Measurements from ENCODE around the gene TBKBP1.
A peak's percentile ranks its signal among the peaks of the same experiment; 100 is the strongest.
"Not testable (repeated sequence)": the region's sequence is repeated elsewhere in the genome, so short reads cannot be mapped to it uniquely, and the experiment has no call there.

The TBKBP1 gene

DNA sequence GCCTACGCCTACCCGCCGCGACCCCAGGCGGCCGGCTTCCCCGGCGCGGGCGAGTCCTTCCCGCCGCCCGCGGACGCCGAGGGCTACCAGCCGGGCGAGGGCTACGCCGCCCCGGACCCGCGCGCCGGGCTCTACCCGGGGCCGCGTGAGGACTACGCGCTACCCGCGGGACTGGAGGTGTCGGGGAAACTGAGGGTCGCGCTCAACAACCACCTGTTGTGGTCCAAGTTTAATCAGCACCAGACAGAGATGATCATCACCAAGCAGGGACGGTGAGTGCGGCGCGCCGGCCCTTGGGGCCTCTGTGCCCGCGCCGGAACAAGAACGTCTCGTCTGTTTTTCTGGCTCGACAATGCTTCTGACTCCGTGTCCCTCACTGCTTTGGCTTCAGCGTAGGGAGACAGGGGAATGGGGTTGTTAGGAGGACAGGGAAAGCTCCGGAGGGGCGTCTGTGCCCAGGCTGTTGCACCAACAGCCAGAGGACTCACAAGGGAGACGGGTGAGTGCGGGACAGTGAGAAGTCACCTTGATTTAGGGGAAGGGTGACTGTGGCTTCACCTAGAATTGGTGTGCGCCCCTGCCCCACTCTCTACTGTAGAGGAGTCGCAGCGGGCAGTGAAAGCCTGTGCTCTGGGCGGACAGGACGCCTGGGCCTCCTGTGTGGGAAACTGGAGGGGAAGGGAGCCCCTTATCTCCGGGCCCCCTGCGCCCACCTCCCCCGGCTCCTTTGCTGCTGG lies 39.9 kb downstream of the TBKBP1 start:
- DNase-seq, result no peak

- DNase-seq, result no peak
These were observed 41.1 kb downstream of the TBKBP1 start for GRCh38 chr17:47735139-47735464.

DNA sequence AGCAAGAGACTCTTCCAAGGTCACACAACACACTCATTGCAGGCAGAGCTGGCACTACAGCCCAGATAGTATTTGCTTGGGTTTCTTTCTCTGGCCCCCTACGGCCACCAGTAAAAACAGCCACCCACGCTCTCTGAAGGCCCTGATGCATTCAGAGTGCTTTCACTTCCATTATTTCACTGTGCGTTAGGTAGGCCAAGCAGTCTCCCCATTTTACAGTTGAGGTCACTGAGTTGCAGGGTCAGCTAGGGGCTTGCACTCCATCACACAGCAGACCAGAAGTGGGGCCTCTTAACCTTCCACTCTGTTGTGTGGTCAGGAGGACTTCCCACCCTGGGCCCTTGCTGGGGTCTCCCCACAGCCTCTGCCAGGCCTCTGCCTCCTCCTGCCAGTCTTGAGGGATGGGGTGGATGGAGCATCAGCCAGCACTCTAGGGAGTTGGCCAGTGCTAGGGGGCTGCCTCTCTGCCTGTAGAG lies 41.6 kb downstream of the TBKBP1 start:
- no peak for DNase-seq

DNA sequence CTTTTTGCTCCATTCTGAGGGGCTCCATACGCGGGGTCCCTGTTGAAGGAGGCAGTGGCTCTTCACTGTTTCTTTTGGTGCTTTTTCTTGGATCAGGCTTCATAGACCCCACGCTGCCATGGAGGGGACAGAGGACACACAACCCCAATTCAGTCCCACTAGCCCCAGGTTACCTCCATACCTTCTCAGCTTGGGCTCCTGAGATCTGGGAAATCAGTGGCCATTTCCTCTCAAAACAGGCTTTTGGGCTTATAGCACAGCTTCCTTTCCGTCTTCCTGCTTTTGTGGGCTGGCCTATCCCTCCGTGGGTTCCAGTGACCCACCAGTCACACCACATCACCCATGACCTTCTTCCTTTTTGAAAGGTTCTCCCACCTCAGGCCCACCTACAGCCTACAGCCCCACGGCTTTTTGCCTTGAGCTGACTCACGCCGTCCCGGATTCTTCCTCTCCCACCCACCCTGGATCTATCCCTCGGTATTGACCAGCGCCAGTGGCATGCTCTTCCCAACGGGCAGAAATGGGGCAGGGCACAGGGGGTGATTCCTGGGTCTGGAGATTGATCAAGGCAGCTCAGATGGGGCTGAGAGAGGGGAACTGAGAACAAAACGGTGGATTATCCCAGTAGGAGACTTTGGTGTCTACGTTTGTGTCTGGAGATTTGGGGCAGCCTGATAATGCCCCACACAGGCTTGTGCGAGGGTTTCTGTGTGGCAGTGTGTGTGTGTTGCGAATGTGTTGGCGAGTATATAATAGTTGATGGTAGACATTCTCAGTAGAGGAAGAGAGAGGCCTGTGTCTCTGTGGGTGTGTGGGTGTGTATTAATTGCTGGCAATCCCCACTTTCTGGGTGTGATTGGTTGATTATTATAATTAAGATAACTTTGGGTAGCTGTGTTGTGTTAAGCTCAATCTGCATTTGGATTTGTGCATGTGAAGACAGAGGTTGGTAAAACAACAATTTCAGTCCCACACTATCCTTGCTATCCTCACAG lies 42.8 kb downstream of the TBKBP1 start:
- DNase-seq, result no peak

GRCh38 chr17:47738178-47738577 lies 44.2 kb downstream of the TBKBP1 start:
- DNase-seq, result no peak

GRCh38 chr17:47739150-47739549 lies 45.2 kb downstream of the TBKBP1 start:
- DNase-seq, result no peak

GRCh38 chr17:47739945-47740344 lies 46.0 kb downstream of the TBKBP1 start:
- DNase-seq, result not testable (repeated sequence)

DNA sequence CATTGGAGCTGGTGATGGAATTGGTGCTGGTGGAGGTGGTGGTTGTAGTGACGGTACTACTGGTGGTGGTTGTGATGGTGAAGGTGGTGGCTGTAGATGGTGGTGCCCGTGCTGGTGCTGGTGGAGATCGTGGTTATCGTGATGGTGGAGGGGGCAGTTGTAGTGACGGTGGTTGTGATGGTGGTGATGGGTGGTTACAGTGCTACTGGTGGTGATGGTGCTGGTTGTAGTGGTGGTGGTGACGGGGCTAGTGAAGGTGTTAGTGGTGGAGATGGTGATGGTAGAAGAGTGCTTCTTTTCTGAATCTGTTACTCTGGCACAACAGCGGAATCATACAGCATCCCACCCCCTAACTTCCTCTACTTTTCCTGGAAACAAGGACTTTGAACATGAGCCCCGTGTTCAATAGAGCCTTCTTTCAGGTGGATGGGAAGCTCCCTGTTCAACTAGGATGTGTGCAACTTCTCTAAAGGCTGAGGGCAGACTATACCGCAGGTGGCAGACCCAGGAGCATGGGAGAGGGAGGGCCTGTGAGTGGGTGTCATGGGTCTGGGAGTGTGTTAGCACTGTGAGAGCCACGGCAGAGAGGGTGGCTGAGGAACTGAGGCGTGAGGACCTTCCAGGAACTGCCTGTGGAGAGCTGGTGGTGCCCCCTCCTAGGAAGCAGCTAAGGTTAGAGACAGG lies 47.3 kb downstream of the TBKBP1 start:
- peak; percentile 65 for DNase-seq

DNA sequence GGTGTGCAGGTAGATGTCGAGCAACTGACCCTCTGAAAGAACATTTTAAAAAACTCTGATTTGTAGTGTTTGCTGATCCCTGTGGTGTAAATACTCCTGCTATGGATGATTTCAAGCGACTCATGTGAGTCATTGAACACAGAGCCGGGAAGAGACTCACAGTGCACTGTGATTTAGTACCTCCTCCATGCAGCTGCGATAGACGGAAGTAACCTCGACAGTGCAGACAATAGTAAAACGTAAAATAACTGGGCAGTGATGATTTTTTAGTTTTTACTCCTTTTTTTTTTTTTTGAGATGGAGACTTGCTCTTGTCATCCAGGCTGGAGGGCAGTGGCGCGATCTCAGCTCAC lies 47.8 kb downstream of the TBKBP1 start:
- DNase-seq, result no peak

GRCh38 chr17:47742319-47743181 lies 48.6 kb downstream of the TBKBP1 start:
- peak; percentile 53 for DNase-seq

- DNase-seq, result no peak
These were observed 50.4 kb downstream of the TBKBP1 start for GRCh38 chr17:47744168-47745036.

- no peak for DNase-seq
These were observed 51.0 kb downstream of the TBKBP1 start for GRCh38 chr17:47745037-47745380.

DNA sequence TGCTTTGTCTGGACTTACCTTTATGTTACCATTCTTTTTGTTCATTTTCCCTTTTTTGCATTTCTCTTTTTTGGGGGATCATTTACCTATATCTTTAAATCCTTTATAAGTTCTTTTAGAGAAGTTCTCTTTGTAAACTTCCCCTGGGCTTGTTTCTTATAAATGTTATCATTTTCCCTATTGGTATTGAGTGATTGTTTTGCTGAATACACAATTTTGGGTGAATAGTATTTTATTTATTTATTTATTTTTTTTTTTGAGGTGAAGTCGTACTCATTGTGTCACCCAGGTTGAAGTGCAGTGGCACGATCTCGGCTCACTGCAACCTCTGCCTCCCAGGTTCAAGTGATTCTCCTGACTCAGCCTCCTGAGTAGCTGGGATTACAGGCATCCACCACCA lies 57.5 kb downstream of the TBKBP1 start:
- DNase-seq, result no peak

GRCh38 chr17:47757386-47757785 lies 63.4 kb downstream of the TBKBP1 start:
- no peak for DNase-seq

DNA sequence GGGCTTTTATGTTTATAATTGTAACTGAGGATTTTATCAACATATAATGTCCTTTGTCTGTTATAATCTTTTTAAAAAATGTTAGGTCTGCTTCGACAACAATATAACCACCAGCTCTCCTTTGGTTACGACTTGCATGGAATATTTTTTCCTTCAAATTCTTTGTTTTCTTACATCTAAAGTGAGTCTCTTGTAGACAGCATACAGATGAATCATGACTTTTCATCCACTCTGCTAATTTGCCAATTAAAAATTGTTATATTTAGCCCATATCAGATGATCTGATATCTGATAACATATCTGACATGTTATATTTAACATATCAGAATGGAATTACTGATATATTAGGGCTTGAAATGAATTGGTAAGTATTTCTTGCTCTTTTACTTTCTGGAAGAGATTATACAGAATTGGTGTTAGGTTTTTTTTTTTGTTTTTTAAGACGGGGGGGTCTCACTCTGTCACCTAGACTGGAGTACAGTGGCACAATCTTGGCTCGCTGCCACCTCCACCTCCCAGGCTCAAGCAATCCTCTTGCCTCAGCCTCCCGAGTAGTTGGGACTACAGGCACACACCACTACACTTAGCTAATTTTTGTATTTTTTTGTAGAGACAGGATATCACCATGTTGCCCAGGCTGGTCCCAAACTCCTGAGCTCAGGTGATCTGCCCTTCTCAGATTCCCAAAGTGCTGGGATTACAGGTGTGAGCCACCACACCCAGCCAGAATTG lies 66.6 kb downstream of the TBKBP1 start:
- DNase-seq, result no peak
